IPS-18c (cell line): ENCODE data around the gene ANO1.

Experiments used
- H3K4me3 ChIP-seq: 2 replicates; pipeline ENCODE4 v1.7.0; 2013; ENCODE audit warnings: low read depth, mild to moderate bottlenecking, low read length, moderate library complexity; ENCODE audit not compliant: insufficient read depth
- H3K9me3 ChIP-seq: one replicate; pipeline ENCODE4 v1.6.1; 2013; ENCODE audit warnings: mild to moderate bottlenecking, low read length, moderate library complexity; ENCODE audit not compliant: control insufficient read depth, insufficient read depth

Gene ANO1

DNA sequence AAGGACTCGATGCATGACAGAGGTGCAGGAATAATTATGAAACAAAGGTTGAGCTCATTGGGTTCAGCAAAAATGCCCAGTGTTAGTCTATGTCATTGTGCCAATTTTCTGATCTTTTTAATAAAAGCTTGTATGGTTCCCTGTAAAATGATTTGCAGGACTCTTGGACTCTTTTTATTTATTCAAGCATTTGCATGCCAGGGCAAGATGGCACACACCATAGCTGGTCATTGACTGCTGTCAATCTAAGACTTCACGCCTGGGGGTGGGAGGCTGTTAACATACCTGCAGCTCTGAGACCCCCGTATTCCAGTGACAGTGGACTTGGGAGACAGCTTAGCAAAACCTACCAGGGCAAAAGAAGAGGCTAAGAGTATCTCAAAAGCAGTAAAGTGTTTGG, 32.0 kb upstream of the ANO1 start:
- Histone ChIP-seq H3K4me3 (no peak overlapping the region), H3K9me3 (peaks cover 2% of the 10 kb centered on the region)

DNA sequence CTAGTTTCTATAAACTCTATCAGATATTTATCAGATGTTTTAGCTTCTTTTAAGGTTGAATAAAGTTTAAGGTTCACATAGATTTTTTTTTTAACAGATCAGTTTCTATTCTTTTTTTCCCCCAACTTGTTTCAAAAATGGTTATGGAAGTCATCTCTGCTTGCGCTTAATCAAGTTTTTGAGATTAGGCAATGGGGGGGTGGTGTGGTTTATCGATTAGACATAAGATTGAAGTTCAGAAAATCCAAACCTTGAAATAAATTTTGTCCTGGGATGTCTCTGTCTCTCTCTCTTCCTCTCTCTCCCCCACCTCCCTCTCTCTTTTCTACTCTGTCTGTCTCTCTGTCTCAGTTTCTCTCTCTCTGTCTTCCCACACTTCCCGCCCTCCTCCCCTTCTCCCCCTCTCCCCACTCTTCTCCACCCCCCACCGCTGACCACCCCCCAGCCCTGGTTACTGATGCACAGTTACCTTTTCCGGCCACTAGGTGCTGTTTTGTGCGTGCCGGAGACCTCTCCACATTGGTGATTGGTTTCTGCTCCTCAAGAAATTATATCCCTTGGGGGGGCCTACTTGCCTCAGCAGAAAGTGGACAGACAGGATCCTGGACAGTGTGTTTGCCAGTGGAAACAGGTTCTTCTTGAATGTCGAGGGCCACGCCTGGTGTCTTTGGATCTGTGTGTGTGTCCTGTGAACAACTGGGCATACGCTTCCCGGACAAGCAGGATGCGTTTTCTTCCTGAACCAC, 29.7 kb upstream of the ANO1 start:
- Histone ChIP-seq H3K9me3 (peaks cover 2% of the 10 kb centered on the region), H3K4me3 (no peak overlapping the region)

DNA sequence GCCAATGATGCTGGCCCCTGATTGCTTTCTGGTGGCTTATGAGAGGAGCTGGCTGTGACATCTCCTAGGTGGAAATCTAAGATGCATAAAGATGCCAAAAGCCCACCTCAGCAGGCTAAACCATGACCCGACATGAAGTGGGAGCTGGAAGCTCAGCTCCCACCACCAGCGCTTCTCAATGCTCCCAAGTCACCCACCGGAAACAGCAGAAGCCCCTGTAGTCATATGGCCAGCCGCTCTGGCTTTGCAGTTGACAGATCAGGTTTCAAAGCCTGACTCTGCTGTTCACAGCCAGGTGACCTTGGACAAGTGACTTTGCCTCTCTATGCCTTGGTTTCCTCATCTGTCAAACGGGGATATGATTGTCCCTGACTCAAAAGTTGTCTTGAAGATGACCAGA, 29.1 kb upstream of the ANO1 start:
- peaks cover 2% of the 10 kb centered on the region for H3K9me3 ChIP-seq
- no peak overlapping the region for H3K4me3 ChIP-seq

DNA sequence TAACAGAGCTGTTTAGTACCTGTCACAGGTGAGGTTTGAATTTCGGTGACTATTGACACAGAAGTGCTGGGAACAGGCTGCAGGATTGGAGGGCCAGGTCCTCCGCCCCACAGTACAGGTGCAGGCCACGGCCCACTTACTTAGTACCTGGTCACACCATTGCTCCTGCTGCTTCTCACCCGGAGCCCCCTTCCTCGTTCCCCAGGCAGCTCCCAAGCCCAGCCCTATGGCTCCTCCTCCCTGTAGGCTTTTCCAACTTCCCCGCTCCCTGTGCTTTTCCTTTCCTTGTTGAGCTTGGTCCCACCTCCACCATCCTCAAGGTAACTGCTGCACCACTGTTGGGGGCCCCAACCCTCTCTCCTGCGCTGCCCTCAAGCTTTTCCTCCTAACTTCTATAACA, 27.9 kb upstream of the ANO1 start:
- Histone ChIP-seq H3K9me3 (peaks cover 2% of the 10 kb centered on the region), H3K4me3 (no peak overlapping the region)

DNA sequence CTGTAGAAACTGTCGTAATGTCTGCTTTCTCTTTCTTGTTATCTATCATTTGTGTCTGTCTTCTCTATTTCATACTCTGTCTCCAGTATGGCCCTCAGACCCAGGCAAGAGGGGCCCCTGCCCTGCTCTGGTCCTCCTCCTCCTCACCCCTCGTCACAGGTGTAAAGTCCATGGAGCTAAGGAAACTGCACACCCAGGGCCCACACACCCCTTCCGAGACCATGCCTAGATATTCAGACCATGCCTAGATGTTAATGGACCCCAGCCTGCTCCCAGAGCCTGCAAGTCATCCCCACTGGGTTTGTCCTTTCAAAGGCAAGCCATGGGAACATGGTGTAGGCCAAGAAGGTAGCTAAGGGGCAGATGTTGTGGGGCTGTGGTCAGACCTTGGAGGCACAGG, 24.1 kb upstream of the ANO1 start:
- Histone ChIP-seq H3K9me3 (peaks cover 2% of the 10 kb centered on the region), H3K4me3 (no peak overlapping the region)

DNA sequence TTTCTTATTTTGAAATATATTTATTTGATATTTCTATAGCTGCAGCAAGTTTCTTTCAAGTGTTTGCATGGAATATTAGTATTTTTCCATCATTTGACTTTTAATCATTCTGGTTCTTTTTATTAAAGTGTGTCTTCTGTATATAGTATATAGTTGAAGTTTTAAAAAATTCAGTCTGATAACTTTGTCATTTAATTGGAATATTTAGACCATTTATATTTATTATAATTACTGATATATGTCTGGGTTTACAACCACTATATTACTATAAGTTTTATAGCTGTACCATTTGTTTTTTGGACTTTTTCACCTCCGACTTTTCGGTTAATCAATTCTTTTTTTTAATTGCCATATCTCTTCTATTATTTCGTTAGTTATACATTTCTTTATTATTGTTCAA, 22.7 kb upstream of the ANO1 start:
- H3K9me3 ChIP-seq, result peaks cover 2% of the 10 kb centered on the region

DNA sequence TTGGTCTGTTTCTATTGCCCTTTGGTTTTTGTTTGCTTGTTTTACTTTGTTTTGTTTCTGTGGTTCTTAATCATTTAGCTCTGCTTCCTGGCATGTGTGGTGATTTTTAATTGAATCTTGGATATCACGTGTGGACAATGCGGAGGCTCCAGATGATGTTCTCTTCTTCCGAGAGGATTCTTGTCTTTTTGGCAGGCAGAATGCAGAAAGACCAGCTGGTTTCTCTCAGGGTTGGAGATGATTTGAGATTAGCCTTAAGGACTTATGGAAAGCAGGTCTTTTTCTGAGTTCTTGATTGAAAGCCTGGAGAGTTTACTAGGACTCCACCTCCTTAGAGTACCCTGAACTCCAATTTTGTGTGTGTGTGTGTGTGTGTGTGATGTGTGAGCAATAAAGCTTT, 21.0 kb upstream of the ANO1 start:
- Histone ChIP-seq H3K4me3 (no peak overlapping the region), H3K9me3 (peaks cover 2% of the 10 kb centered on the region)

More for the DNA sequence above, 22.7 kb upstream of the ANO1 start:
- no peak overlapping the region for H3K4me3 ChIP-seq

DNA sequence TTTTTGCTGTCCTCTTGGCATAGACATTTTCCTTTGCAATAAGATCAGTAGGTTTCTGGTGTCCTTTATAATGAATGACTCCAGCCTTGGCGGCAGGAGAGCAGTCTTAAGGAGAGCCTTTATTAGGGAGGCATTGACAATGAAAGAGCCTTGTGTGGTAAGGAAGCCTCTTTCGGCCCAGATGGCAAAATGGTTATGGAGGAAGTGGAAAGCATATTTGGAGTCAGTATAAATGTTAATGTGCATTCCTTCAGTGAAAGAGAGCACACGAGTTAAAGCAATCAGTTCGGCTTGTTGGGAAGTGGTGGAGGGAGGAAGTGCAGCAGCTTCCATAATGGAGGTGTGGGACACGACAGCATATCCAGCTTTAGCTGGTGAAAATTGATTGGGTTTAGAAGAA, 18.1 kb upstream of the ANO1 start:
- peaks cover 2% of the 10 kb centered on the region for H3K9me3 ChIP-seq
- H3K4me3 ChIP-seq, result no peak overlapping the region

DNA sequence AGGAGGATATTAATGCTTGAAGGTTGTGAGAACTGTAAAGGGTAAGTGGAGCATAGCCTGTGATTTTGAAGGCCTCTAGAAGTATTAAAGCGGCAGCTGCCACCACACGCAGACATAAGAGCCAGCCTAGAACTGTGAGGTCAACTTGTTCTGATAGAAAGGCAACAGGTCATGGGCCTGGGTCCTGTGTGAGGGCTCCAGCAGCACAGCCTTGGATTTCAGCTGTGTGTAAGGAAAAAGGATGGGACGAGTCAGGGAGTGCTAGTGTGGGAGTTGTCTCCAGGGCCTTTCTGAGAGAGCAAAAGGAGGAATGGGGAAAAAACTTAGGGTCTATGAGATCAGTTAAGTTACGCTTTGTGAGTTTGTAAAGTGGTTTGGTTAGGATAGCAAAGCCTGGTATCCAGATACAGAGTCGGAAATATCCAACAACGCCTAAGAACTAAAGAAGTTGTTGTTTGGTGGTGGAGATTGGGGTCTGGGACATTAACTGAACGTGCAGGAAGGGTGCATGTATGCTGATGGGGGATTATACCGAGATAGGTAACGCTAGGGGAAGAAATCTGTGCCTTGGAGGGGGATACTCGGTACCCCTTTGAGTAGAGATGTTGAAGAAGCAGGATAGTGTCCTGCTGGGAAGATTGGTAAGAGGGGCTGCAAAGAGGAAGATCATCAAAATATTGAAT, 17.4 kb upstream of the ANO1 start:
- peaks cover 2% of the 10 kb centered on the region for H3K9me3 ChIP-seq
- H3K4me3 ChIP-seq, result no peak overlapping the region

DNA sequence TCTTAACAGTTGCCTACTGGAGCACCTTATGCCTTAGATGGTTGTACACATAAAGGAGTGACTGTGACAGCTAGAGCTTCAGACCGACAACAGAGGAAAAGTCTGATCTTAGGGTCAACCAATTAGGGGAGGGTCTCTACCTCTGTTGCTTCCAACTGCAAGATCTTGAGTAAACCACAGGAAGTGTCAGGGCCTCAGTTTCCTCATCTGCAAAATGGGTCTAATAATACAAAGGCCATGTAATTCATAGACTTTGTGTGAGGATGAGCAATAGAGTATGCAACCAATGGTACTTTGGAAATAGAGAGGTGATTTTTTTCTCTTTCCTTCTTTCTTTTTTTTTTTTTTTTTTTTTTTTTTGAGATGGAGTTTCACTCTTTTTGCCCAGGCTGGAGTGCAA, 16.4 kb upstream of the ANO1 start:
- Histone ChIP-seq H3K4me3 (no peak overlapping the region), H3K9me3 (peaks cover 2% of the 10 kb centered on the region)

DNA sequence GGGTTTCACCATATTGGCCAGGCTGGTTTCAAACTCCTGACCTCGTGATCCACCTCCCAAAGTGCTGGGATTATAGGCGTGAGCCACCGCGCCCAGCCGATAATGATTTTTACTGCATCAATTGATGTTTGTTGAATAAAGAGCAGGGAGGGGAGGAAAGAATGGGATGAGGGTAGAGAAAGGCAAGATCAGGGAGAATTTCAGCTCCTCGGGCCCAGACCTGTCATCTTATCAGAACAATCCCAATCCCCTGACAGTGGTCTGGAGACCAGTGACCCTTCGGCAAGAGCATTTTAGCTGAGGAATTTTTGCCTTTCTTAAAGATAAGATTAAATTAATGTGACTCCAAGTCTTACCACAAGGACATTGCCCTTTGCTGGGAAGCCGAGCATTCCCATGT, 15.0 kb upstream of the ANO1 start:
- no peak overlapping the region for H3K4me3 ChIP-seq

DNA sequence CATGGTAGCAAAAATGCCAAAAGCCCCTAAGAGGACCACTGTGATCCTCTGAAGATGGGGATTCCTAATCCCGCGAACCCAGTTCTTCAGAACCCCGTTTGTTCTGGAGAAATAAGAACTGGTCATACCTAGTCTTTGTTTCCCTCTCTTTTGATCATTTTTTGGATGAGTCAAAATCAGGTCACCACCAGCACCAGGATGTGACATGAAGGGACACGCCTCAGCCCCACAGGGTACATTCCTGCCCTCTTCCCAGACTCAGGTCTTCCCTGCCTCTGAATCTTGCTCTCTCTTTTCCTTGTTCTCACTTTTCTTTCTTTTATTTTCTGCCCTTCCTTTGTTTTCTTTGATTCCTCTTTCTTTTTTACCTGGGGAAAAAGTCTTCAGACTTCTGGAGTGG, 14.6 kb upstream of the ANO1 start:
- Histone ChIP-seq H3K9me3 (no peaks in the 10 kb centered on the region), H3K4me3 (no peak overlapping the region)

More for the DNA sequence above, 15.0 kb upstream of the ANO1 start:
- no peaks in the 10 kb centered on the region for H3K9me3 ChIP-seq

DNA sequence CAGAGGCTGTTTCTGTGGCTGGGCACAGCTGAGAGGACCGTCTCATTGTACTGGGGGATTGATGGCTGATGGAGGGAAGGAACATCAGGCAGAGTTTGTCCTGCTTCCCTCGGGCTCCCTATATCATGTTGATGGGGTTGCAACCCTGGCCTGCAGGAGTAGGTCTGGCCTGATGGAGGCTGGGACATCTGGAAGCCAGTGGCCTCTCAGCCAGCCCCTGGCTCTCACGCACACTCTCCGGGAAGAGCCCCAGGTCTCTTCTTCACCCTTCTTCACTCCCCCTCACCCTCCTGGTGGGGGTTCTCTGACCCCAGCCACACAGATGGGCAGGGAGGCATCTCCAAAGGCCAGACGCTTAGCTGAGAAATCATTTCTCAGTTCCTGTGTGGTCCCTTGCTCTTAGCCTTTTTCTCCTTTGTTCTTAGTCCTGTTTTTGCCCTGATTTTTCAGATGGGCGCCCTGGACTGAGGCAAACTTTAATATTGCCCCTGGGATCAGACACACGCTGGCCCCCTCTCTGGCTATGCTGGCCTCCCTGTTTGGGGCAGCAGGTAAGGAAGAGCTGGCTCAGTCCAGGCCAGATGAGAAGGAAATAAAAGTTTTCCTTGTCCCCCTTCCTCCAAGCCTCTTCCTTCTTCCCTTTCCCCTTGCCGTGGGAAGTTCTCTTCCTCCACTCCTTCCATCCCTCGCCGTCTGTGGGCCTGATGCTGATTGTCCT, 13.9 kb upstream of the ANO1 start:
- Histone ChIP-seq H3K4me3 (no peak overlapping the region), H3K9me3 (no peaks in the 10 kb centered on the region)

DNA sequence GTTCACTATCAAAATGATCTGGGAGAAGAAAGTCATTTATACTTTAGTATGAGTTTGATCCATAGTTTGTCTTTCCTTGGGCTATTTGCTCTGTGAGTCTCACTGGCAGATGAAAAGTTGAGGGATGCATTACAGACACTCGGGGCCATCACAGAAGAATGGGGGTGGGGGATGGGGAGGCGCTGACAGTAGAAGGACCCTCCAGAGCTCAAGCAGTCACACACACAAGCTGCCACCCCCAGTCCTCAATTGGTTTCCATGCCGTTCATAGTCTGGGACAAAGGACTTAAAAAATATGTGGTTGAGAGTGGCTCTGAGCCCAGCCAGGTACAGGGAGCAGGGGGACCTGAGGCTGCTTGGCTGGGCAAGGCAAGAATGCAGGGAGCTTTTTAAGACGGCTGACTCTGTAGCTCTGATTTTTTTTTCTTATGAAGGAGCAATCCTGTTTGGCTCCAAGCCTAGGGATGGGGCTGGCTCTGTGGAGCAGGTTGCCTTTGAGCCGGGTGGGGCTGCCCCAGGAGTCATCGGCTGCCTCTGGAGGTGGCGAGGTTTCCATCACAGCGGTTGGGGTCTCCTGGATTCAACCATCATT, 13.3 kb upstream of the ANO1 start:
- no peak overlapping the region for H3K4me3 ChIP-seq
- H3K9me3 ChIP-seq, result no peaks in the 10 kb centered on the region

DNA sequence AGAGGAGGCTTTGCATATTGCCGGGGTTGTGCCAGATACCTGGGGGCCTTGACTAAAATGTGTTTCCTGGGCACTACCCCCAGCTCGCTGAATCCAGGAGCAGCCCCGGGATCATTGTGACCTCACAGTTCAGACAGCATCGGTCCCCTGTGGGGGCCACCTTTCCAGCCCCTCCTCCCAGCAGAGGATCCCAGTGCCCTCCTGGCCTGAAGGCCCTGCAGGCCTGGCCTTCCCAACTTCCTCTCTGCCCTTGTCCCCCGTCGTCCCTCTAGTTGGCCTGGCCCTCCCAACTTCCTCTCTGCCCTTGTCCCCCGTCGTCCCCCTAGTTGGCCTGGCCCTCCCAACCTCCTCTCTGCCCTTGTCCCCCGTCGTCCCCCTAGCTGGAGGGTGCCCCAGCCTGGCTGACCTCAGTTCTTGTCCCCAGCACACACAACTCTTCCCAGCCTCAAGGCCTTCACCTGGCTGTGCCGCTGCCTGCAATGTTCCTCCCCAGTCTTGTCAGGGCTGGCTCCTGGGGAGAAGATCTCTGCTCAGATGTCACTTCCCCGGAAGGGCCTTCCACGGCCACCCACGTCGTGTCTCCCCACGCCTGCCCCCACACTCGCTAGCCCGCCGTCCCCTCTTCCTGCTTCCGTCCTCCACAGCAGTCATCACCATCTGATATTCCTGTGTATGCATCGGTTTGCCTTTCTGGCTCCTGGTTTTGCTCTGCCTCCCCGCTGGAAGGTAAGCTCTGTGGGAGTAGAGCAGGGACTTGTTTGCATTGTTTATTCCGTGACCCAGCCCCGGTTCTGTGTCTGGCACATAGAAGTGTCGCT, 12.6 kb upstream of the ANO1 start:
- Histone ChIP-seq H3K4me3 (no peak overlapping the region), H3K9me3 (no peaks in the 10 kb centered on the region)

DNA sequence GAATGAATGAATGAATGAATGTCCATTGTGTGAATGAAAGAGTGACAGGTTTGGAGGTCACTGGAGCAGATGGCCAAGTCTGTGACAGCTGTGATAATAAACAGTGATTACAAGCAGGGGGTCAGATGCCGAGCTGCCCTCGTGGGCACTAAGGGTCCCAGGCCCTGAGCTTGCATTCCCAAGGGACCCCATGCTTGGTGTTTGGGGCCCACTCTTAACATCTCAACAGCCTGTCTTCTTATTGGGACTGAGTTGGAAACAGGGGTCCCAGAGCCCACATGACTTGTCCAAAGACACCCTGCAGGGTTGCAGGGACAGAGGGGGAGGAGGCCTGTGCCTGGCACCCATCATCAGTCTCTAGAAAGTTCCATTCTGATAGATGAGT, 12.0 kb upstream of the ANO1 start:
- H3K9me3 ChIP-seq, result no peaks in the 10 kb centered on the region

DNA sequence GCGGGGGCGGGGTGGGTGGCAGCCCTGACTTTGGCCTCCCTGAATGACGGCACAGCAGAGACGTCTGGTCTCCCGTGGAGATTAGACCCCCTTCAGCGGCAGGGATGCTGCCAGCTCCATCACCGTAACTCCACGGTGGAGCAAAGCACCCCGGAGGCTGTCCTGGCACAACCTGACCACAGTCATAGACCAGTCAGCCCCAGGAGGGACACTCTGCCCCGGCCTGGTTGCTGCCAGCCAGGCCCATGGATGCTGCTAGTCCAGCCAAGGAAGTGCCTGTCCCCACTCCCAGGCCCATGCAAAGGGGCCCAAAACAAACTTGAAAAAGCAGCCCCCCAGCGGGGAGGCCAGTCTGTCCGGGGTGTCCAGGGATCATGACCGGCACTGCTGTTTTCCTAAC, 11.5 kb upstream of the ANO1 start:
- Histone ChIP-seq H3K9me3 (no peaks in the 10 kb centered on the region), H3K4me3 (no peak overlapping the region)

More for the DNA sequence above, 12.0 kb upstream of the ANO1 start:
- no peak overlapping the region for H3K4me3 ChIP-seq
